Osteoblast (primary cell): ENCODE data around the gene WASL. TPM values are rescaled to one million over a fixed set of nuclear protein-coding genes. Genes with fewer than 3 reads are reported as not detected.

Experiments
- DNase-seq: peaks from one replicate; pipeline ENCODE4 v3.0.0; 2011; ENCODE audit warnings: low spot score, mixed read lengths; ENCODE audit not compliant: insufficient read length; ENCODE audit errors: missing footprints
- H2AFZ ChIP-seq: 2 replicates; pipeline ENCODE4 v1.6.0; 2011; ENCODE audit warnings: mild to moderate bottlenecking, low read length
- H3K27ac ChIP-seq: 2 replicates; pipeline ENCODE4 v1.5.1; 2011; ENCODE audit warnings: mild to moderate bottlenecking, low read depth, low read length, moderate library complexity
- H3K27me3 ChIP-seq: 2 replicates; pipeline ENCODE4 v1.6.0; 2012; ENCODE audit warnings: mild to moderate bottlenecking, control low read depth, inconsistent platforms, low read length, moderate library complexity; ENCODE audit not compliant: insufficient read depth
- H3K36me3 ChIP-seq: 2 replicates; pipeline ENCODE4 v1.5.1; 2011; ENCODE audit warnings: mild to moderate bottlenecking, low read length, control low read depth, moderate library complexity; ENCODE audit not compliant: insufficient read depth
- H3K4me1 ChIP-seq: 2 replicates; pipeline ENCODE4 v1.5.1; 2011; ENCODE audit warnings: mild to moderate bottlenecking, low read length, control low read depth, moderate library complexity; ENCODE audit not compliant: insufficient read depth
- H3K4me2 ChIP-seq: 2 replicates; pipeline ENCODE4 v1.6.0; 2011; ENCODE audit warnings: mild to moderate bottlenecking, low read length; ENCODE audit not compliant: insufficient read depth
- H3K4me3 ChIP-seq: fragments of 200-600 bp; sonication (generic); 3 replicates; pipeline ENCODE4 v1.5.1; 2012; ENCODE audit warnings: mild to moderate bottlenecking, low read length, inconsistent platforms; ENCODE audit not compliant: insufficient read depth
- H3K79me2 ChIP-seq: 2 replicates; pipeline ENCODE4 v1.6.0; 2012; ENCODE audit warnings: mild to moderate bottlenecking, low read length, control low read depth, inconsistent platforms; ENCODE audit not compliant: insufficient read depth
- H3K9me3 ChIP-seq: 2 replicates; pipeline ENCODE4 v1.5.1; 2011; ENCODE audit warnings: low read depth, low read length, control low read depth
- H4K20me1 ChIP-seq: 2 replicates; pipeline ENCODE4 v1.6.0; 2012; ENCODE audit warnings: mild to moderate bottlenecking, low read length, control low read depth; ENCODE audit not compliant: insufficient read depth
- total RNA-seq: library from RNA; depleted of rRNA; stranded (reverse); fragments of >200 nt; gene quantifications from 2 replicates; pipeline ENCODE4 v1.2.3, GENCODE V29; 2012
- TF ChIP-seq, protein P1 (sequence below): IDR thresholded peaks from 2 replicates; pipeline ENCODE4 v1.5.1; 2011; ENCODE audit warnings: mild to moderate bottlenecking, low read depth, low read length, moderate library complexity; ENCODE audit errors: extremely low read depth

The WASL gene
- total RNA-seq, 1 donor = 23.2 TPM

DNA sequence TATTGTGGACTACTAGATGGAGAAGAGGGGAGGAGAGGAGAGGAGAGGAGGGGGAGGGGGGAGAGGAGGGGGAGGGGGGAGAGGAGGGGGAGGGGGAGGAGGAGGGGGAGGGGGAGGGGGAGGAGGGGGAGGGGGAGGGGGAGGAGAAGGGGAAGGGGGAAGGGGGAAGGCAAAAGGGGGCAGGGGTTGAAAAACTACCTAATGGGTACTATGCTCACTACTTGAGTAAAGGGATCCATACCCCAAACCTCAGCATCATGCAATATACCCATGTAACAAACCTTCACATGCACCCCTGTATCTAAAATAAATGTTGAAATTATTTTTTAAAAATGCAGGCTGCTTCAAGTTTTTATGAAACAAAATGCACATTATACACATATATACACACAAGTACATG is 108.2 kb downstream of the WASL start:
- Histone ChIP-seq H4K20me1 (no peaks in the 10 kb centered on the region), H3K36me3 (no peaks in the 10 kb centered on the region), H3K27me3 (peaks cover 2% of the 10 kb centered on the region), H3K4me3 (no peak overlapping the region), H3K9me3 (no peaks in the 10 kb centered on the region), H3K4me2 (no peak overlapping the region), H3K4me1 (peaks cover 7% of the 10 kb centered on the region), H3K27ac (no peak overlapping the region), H2AFZ (no peak overlapping the region), H3K79me2 (no peaks in the 10 kb centered on the region)
- TF ChIP-seq, protein P1, sequence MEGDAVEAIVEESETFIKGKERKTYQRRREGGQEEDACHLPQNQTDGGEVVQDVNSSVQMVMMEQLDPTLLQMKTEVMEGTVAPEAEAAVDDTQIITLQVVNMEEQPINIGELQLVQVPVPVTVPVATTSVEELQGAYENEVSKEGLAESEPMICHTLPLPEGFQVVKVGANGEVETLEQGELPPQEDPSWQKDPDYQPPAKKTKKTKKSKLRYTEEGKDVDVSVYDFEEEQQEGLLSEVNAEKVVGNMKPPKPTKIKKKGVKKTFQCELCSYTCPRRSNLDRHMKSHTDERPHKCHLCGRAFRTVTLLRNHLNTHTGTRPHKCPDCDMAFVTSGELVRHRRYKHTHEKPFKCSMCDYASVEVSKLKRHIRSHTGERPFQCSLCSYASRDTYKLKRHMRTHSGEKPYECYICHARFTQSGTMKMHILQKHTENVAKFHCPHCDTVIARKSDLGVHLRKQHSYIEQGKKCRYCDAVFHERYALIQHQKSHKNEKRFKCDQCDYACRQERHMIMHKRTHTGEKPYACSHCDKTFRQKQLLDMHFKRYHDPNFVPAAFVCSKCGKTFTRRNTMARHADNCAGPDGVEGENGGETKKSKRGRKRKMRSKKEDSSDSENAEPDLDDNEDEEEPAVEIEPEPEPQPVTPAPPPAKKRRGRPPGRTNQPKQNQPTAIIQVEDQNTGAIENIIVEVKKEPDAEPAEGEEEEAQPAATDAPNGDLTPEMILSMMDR = no peak
- DNase-seq = no peak

DNA sequence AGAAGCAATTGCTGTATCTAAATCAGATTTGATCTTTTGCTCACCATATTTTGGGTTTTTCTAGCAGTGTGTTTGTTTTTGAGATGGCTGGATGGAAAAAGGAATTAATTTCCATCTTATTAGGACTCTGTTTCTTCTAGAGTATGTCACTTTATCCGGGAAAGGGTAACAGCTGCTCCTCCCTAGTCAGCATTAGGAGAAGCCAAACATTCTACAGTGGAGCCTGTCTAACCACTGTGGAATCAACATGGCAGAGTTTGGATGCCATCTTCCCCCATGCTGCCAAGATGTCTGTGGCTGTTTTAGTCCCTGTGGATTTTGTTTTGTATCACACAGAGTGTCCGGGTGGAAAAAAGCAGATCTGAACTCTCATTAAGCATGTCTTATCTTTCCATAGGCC is 109.2 kb downstream of the WASL start:
- peaks cover 7% of the 10 kb centered on the region for H3K4me1 ChIP-seq
- no peaks in the 10 kb centered on the region for H3K79me2 ChIP-seq
- H3K9me3 ChIP-seq = no peaks in the 10 kb centered on the region
- no peak for DNase-seq
- no peaks in the 10 kb centered on the region for H4K20me1 ChIP-seq
- no peak overlapping the region for H3K4me2 ChIP-seq
- H3K36me3 ChIP-seq = no peaks in the 10 kb centered on the region
- no peak overlapping the region for H2AFZ ChIP-seq
- no peak overlapping the region for H3K4me3 ChIP-seq
- TF ChIP-seq, protein P1 = no peak
- no peak overlapping the region for H3K27ac ChIP-seq
- no peaks in the 10 kb centered on the region for H3K27me3 ChIP-seq

DNA sequence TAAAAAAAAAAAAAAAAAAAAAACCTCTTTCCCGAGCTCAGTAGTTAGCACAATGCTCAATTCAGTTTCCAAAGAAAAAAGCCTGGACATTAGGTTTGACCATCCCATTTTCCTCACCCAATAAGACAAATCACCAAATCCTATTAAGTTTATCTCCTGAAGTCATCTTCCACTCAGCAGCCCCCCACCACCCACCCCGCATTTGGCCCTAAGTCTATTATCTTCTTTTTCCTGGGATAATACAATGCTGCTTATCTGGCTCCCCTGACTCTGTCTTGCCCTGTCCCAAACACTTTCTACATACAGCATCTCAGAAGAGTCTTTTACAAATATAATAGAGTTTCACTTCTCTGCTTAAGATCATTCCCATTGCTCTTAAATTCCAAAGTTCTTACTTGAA is 110.9 kb downstream of the WASL start:
- Histone ChIP-seq H2AFZ (no peak overlapping the region), H3K36me3 (no peaks in the 10 kb centered on the region), H3K79me2 (no peaks in the 10 kb centered on the region), H3K9me3 (no peaks in the 10 kb centered on the region), H3K4me1 (peaks cover 5% of the 10 kb centered on the region), H3K27me3 (no peaks in the 10 kb centered on the region), H3K4me2 (no peak overlapping the region), H3K4me3 (no peak overlapping the region), H4K20me1 (no peaks in the 10 kb centered on the region), H3K27ac (no peak overlapping the region)
- TF ChIP-seq, protein P1 = no peak
- DNase-seq = no peak

DNA sequence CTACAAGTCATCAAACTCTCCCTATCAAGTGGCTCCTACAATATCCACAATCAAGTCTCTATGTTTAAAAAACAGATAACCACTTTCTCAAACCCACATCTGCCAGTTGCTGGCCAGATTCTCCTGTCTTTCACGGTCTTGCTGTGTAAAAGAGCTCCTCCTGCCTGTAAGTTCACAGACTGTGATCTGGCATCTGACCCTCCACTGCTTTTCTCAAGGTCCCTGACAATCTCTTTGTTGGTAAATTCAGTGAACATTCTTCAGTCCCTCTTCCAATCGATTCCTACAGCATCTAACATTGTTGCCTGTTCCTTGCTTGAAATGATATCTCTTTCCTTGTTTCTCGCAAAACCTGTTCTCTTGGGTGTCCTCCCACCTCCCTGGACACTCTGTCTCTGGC is 111.6 kb downstream of the WASL start:
- DNase-seq = no peak
- H3K4me1 ChIP-seq = peaks cover 5% of the 10 kb centered on the region
- H3K27ac ChIP-seq = no peak overlapping the region
- no peak overlapping the region for H3K4me2 ChIP-seq
- no peaks in the 10 kb centered on the region for H3K79me2 ChIP-seq
- H2AFZ ChIP-seq = no peak overlapping the region
- TF ChIP-seq, protein P1 = no peak
- H4K20me1 ChIP-seq = no peaks in the 10 kb centered on the region
- no peak overlapping the region for H3K4me3 ChIP-seq
- no peaks in the 10 kb centered on the region for H3K9me3 ChIP-seq
- no peaks in the 10 kb centered on the region for H3K27me3 ChIP-seq
- no peaks in the 10 kb centered on the region for H3K36me3 ChIP-seq
